K562 (cell line): ENCODE data around the gene DPAGT1. TPM values are rescaled to one million over a fixed set of nuclear protein-coding genes. Genes with fewer than 3 reads are reported as not detected.

Experiments used
- E2F1 ChIP-seq: sonication (generic); formaldehyde crosslinking; IDR thresholded peaks from 2 replicates; pipeline ENCODE4 v1.8.1; 2023; ENCODE audit warnings: mild to moderate bottlenecking, missing genetic modification reagents, moderate library complexity
- ETS1 ChIP-seq: conservative IDR thresholded peaks from 2 replicates; pipeline ENCODE4 v1.6.1; 2011; ENCODE audit warnings: low read depth, mild to moderate bottlenecking, low read length; ENCODE audit not compliant: control insufficient read depth
- PHF8 ChIP-seq: fragments of 200-600 bp; sonication (generic); IDR thresholded peaks from 2 replicates; pipeline ENCODE4 v1.6.1; 2012; ENCODE audit warnings: mixed run types, mild to moderate bottlenecking, inconsistent platforms, low read length, moderate library complexity, borderline replicate concordance
- POLR2G ChIP-seq: fragments of 200-400 bp; formaldehyde crosslinking; IDR thresholded peaks from 2 replicates; pipeline ENCODE4 v1.6.1; 2017; ENCODE audit warnings: low read depth, mild to moderate bottlenecking, antibody characterized with exemption, low read length, moderate library complexity
- RAD21 ChIP-seq, 2 experiments: fragments of 250-450 bp in 1 of 2; fragments of 450-650 bp in 1 of 2; sonication (Bioruptor Pico) in 1 of 2; formaldehyde crosslinking in 1 of 2; IDR thresholded peaks in 1 of 2; conservative IDR thresholded peaks in 1 of 2; 2 replicates each; pipeline versions ENCODE4 v1.4.0 to v1.8.0; 2020 to 2022; ENCODE audit warnings: mild to moderate bottlenecking in 2 of 2, moderate library complexity in 1 of 2
- RBM14 ChIP-seq: fragments of 200-400 bp; formaldehyde crosslinking; IDR thresholded peaks from 2 replicates; pipeline ENCODE4 v1.6.1; 2018; ENCODE audit warnings: low read depth, mild to moderate bottlenecking, low read length, moderate library complexity, borderline replicate concordance; ENCODE audit not compliant: insufficient read depth
- SMAD1 ChIP-seq: fragments of 150-350 bp; IDR thresholded peaks from 2 replicates; pipeline ENCODE4 v1.6.1; 2014; ENCODE audit warnings: low read length, low read depth; ENCODE audit not compliant: partially characterized antibody
- SNIP1 ChIP-seq: fragments of 450-650 bp; IDR thresholded peaks from 2 replicates; pipeline ENCODE4 v1.7.1; 2017; ENCODE audit warnings: low read depth, mild to moderate bottlenecking
- TAF7 ChIP-seq: fragments of 450-650 bp; IDR thresholded peaks from 2 replicates; pipeline ENCODE4 v1.6.1; 2016; ENCODE audit warnings: missing genetic modification characterization, missing compliant biosample characterization
- TAF9B ChIP-seq: fragments of 450-650 bp; IDR thresholded peaks from 2 replicates; pipeline ENCODE4 v1.6.1; 2018; ENCODE audit warnings: mild to moderate bottlenecking; ENCODE audit not compliant: partially characterized antibody
- THRA ChIP-seq: fragments of 450-650 bp; IDR thresholded peaks from 2 replicates; pipeline ENCODE4 v1.6.1; 2017; ENCODE audit warnings: mild to moderate bottlenecking, moderate library complexity
- XRCC5 ChIP-seq: fragments of 200-400 bp; formaldehyde crosslinking; IDR thresholded peaks from 2 replicates; pipeline ENCODE4 v1.6.1; 2017; ENCODE audit warnings: low read depth, mild to moderate bottlenecking, low read length
- YY1 ChIP-seq, 3 experiments: IDR thresholded peaks; 2 replicates each; pipeline ENCODE4 v1.6.1; 2011; ENCODE audit warnings: low read length in 2 of 3, mild to moderate bottlenecking in 2 of 3, moderate library complexity in 2 of 3, borderline replicate concordance in 1 of 3, control low read depth in 1 of 3, low read depth in 1 of 3; ENCODE audit not compliant: insufficient read depth in 3 of 3, insufficient replicate concordance in 2 of 3, control insufficient read depth in 1 of 3, insufficient read length in 1 of 3; ENCODE audit errors: extremely low read depth in 1 of 3
- ZBTB9 ChIP-seq: fragments of 450-650 bp; formaldehyde crosslinking; IDR thresholded peaks from 2 replicates; pipeline ENCODE4 v1.4.0; 2020; ENCODE audit warnings: mild to moderate bottlenecking, moderate library complexity
- ZNF174 ChIP-seq: fragments of 250-450 bp; sonication (Bioruptor Pico); IDR thresholded peaks from 2 replicates; pipeline ENCODE4 v1.4.0; 2020; ENCODE audit warnings: mild to moderate bottlenecking
- ZNF197 ChIP-seq: fragments of 200-800 bp; sonication (Bioruptor generic); IDR thresholded peaks from 2 replicates; pipeline ENCODE4 v1.6.1; 2016; ENCODE audit warnings: low read depth, missing genetic modification characterization, missing compliant biosample characterization
- ZNF311 ChIP-seq: fragments of 250-450 bp; sonication (Bioruptor Pico); IDR thresholded peaks from 2 replicates; pipeline ENCODE4 v1.4.0; 2020; ENCODE audit warnings: mild to moderate bottlenecking, moderate library complexity
- polyA plus RNA-seq, 8 experiments: library from polyadenylated mRNA; depleted of rRNA in 4 of 8; stranded (reverse) in 5 of 8; unstranded in 3 of 8; fragments of >200 nt; fragmentation: Nextera tagmentation in 2 of 8; fragmentation: Illumina TruSeq in 1 of 8; extraction: Ambion mirVana in 2 of 8; extraction: Trizol in 1 of 8; gene quantifications; 2 replicates each; pipeline versions ENCODE4 v1.2.1 to v1.2.3, GENCODE V29; 2011 to 2014; ENCODE audit warnings: inconsistent platforms in 1 of 8, missing spikeins in 1 of 8
- total RNA-seq, 7 experiments: library from RNA; depleted of rRNA in 6 of 7; stranded (reverse); fragments of >200 nt in 6 of 7; fragmentation: Illumina TruSeq in 2 of 7; extraction: Trizol in 2 of 7; gene quantifications; 2 replicates each; pipeline versions ENCODE4 v1.2.1 to v1.2.3, GENCODE V29; 2011 to 2021; ENCODE audit warnings: low replicate concordance in 1 of 7
- TF ChIP-seq, protein P1 (sequence below): fragments of 450-650 bp; IDR thresholded peaks from 2 replicates; pipeline ENCODE4 v1.6.1; 2017; ENCODE audit warnings: antibody characterized with exemption

Gene DPAGT1
- total and polyA plus RNA-seq, 9 of the 15 experiments (the other 6 are each of a cell fraction or from before 2014, with no cell fraction given), result 29.9 to 135 (median 85.0) TPM

DNA sequence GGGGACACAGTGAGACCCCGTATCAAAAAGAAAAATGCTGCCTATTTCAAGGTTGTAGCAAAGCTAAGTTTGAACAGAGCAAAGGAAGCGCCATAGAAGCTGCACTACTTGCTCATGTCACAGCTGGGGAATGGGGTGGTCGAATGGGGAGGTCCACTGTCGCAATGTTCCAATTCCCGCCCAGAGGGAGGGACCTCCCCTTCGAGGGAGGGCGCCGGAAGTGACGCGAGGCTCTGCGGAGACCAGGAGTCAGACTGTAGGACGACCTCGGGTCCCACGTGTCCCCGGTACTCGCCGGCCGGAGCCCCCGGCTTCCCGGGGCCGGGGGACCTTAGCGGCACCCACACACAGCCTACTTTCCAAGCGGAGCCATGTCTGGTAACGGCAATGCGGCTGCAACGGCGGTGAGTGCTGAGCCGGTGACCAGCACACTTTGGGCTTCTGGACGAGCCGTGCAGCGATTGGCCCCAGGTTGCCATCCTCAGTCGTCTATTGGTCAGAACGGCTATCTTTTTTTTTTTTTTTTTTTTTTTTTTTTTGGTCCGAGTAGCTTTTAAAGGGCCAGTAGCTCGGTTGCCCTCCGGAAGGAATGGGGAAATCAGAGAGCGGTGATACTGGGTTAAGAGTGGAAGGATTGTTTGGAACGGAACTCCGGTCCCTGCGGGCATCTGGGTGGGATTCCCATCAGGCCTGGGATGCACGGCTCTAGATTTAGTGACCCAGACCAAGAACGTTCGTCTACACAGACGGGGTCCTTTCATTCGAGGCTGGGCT is 16.8 kb downstream of the DPAGT1 start, which contains the start of gene HMBS (continued):
- TF ChIP-seq, protein P1, sequence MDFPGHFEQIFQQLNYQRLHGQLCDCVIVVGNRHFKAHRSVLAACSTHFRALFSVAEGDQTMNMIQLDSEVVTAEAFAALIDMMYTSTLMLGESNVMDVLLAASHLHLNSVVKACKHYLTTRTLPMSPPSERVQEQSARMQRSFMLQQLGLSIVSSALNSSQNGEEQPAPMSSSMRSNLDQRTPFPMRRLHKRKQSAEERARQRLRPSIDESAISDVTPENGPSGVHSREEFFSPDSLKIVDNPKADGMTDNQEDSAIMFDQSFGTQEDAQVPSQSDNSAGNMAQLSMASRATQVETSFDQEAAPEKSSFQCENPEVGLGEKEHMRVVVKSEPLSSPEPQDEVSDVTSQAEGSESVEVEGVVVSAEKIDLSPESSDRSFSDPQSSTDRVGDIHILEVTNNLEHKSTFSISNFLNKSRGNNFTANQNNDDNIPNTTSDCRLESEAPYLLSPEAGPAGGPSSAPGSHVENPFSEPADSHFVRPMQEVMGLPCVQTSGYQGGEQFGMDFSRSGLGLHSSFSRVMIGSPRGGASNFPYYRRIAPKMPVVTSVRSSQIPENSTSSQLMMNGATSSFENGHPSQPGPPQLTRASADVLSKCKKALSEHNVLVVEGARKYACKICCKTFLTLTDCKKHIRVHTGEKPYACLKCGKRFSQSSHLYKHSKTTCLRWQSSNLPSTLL, result no peak
- TF ChIP-seq ZNF311 (CRISPR knock-in tag) (no peak), PHF8 (peak; percentile 82; the same call in 1 of the 2 replicates), TAF9B (peak; percentile 63), TAF7 (tag) (peak; percentile 40), ETS1 (peak; percentile 67; the same call in 1 of the 2 replicates), E2F1 (CRISPR knock-in tag) (peak; percentile 98), RAD21 (CRISPR knock-in tag; conservative IDR thresholded peaks at IDR 0.05 in 1 of 2, IDR thresholded peaks at IDR 0.05 in 1 of 2) (0 out of 4 replicates have a peak, but pooled peaks of 1 of the 2 experiments have one; percentile 6), ZNF197 (no peak), SMAD1 (no peak), SNIP1 (no peak), YY1 (IDR thresholded peaks at IDR 0.05; ENCODE audit: borderline replicate concordance in 1 of 3, control insufficient read depth in 1 of 3, extremely low read depth in 1 of 3, insufficient read depth in 3 of 3, insufficient read length in 1 of 3, insufficient replicate concordance in 2 of 3, low read depth in 1 of 3, low read length in 2 of 3) (peak in 2 of 3 experiments; percentile 21 to 71), THRA (no peak), RBM14 (no peak), ZBTB9 (0 out of 2 replicates have a peak, but pooled peaks have one; percentile 69), XRCC5 (no peak), ZNF174 (CRISPR knock-in tag) (no peak), POLR2G (peak; percentile 92)
